ENCODE data around the gene ALS2CL.

DNA sequence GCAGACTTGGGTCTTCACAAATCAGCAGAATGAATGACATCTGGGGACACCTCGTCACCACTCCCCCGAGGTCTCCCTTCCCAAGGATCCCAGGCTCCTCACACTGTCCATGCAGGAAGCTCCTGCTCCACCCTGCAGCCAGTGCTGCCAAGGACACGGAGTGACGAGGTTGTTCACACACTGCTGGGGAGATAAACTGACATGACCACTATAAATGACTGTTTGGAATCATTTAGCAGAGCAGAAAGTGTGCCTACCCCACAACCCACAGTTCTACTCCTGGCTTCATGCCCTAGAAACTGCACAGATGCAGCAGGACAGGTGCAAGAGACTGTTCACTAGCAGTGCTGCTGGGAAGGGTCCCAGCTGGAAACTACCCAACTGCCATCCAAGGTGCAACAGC, 43.9 kb upstream of the ALS2CL start:
- TF ChIP-seq TAF1 (IDR thresholded peaks at IDR 0.05; ENCODE audit: low read depth) (no peak), YY1 (IDR thresholded peaks at IDR 0.05; ENCODE audit: low read depth) (no peak), NFIC (IDR thresholded peaks at IDR 0.05) (no peak), EP300 (IDR thresholded peaks at IDR 0.05; ENCODE audit: borderline replicate concordance) (no peak), TCF12 (IDR thresholded peaks at IDR 0.05; ENCODE audit: low read depth) (no peak), CREB1 (IDR thresholded peaks at IDR 0.05; ENCODE audit: low read depth) (no peak)
- TF ChIP-seq, protein P1, sequence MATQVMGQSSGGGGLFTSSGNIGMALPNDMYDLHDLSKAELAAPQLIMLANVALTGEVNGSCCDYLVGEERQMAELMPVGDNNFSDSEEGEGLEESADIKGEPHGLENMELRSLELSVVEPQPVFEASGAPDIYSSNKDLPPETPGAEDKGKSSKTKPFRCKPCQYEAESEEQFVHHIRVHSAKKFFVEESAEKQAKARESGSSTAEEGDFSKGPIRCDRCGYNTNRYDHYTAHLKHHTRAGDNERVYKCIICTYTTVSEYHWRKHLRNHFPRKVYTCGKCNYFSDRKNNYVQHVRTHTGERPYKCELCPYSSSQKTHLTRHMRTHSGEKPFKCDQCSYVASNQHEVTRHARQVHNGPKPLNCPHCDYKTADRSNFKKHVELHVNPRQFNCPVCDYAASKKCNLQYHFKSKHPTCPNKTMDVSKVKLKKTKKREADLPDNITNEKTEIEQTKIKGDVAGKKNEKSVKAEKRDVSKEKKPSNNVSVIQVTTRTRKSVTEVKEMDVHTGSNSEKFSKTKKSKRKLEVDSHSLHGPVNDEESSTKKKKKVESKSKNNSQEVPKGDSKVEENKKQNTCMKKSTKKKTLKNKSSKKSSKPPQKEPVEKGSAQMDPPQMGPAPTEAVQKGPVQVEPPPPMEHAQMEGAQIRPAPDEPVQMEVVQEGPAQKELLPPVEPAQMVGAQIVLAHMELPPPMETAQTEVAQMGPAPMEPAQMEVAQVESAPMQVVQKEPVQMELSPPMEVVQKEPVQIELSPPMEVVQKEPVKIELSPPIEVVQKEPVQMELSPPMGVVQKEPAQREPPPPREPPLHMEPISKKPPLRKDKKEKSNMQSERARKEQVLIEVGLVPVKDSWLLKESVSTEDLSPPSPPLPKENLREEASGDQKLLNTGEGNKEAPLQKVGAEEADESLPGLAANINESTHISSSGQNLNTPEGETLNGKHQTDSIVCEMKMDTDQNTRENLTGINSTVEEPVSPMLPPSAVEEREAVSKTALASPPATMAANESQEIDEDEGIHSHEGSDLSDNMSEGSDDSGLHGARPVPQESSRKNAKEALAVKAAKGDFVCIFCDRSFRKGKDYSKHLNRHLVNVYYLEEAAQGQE (IDR thresholded peaks at IDR 0.05; ENCODE audit: low read depth): no peak

Measured in Ishikawa (cell line).